ENCODE data around the gene TSPAN14. TPM values are rescaled to one million over a fixed set of nuclear protein-coding genes. Genes with fewer than 3 reads are reported as not detected.

The TSPAN14 gene
- total RNA-seq, 1 experiment from 2014 or later: 46.8 TPM

DNA sequence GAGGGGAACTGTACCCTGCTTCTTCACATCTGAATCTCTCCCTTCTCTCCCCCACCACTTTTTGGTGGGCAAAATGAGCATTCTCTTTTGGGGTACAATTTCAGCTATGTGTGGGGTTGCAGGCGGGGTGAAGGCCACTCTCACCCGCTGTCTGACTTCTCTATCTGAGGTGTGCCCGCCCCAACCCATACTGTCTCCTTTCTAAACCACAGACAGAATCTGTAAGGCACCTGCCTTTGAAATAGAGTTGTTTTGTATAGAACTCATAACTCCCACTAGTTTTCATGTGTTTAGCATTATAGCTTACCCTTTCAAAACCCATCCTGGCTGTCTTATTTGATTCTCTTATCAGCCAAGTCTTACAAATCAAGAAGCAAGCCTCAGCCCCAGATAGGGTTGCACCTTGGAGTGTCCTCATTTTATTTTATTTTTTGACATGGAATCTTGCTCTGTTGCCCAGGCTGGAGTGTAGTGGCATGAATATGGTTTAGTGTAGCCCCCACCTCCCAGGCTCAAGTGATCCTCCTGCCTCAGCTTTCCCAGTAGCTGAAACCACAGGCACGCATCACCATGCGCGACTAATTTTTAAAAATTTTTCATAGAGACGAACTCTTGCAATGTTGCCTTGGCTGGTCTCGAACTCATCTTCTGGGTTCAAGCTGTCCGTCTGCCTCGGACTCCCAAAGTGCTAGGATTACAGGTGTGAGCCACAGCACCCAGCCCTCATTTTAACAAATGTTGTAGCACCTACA is 11.9 kb downstream of the TSPAN14 start:
- no peak overlapping the region for H2BK12ac ChIP-seq (ENCODE audit: insufficient read length, low read depth, low read length)
- peak overlapping the region in 2 of 3 experiments; percentile 41 to 52; a peak in 4 of 7 replicates for H3K27ac Mint-ChIP-seq
- H4K91ac ChIP-seq (ENCODE audit: insufficient read length, low read depth, low read length): no peak overlapping the region
- no peak overlapping the region for H2AFZ ChIP-seq (ENCODE audit: low read length)
- TF ChIP-seq CTCF (conservative IDR thresholded peaks at IDR 0.05): no peak
- no peaks in the 10 kb centered on the region for H3K9me3 ChIP-seq (ENCODE audit: control insufficient read depth, low read depth, low read length)
- no peak overlapping the region for H3K18ac ChIP-seq (ENCODE audit: insufficient read length, low read depth, low read length)
- H4K5ac ChIP-seq (ENCODE audit: insufficient read length, low read depth, low read length): no peak overlapping the region
- H3K23ac ChIP-seq (ENCODE audit: insufficient read length, low read depth, low read length): no peak overlapping the region
- peak overlapping the region; percentile 20 to 64; a peak in 4 of 5 replicates for H3K4me3 Mint-ChIP-seq
- no peak overlapping the region for H2BK20ac ChIP-seq (ENCODE audit: low read depth, low read length, poor library complexity, severe bottlenecking)
- H4K8ac ChIP-seq (replicated peaks; ENCODE audit: insufficient read length, low read depth, low read length): no peak overlapping the region
- H4K20me1 ChIP-seq (ENCODE audit: control insufficient read depth, insufficient read depth, insufficient read length): peaks cover under 1% of the 10 kb centered on the region
- no peak overlapping the region for H3K14ac ChIP-seq (ENCODE audit: insufficient read depth, low read length)
- no peak overlapping the region for H2BK120ac ChIP-seq (ENCODE audit: low read depth, low read length, poor library complexity, severe bottlenecking)
- no CpG with 5 or more reads among the region's 10 CpGs for WGBS (ENCODE audit: extremely low coverage, insufficient read length, low lambda C conversion rate)
- H3K79me1 ChIP-seq (ENCODE audit: insufficient read depth, low read depth, low read length, poor library complexity, severe bottlenecking): no peaks in the 10 kb centered on the region
- H2BK15ac ChIP-seq (ENCODE audit: low read depth, low read length): no peak overlapping the region
- H3K9ac ChIP-seq (ENCODE audit: extremely low read depth, insufficient read length, low read length): no peak overlapping the region
- H3K9me3 Mint-ChIP-seq: no peaks in the 10 kb centered on the region
- no peak overlapping the region for H2BK5ac ChIP-seq (ENCODE audit: insufficient read length, low read length)
- H3K4me1 Mint-ChIP-seq: peaks cover 72 to 82% of the 10 kb centered on the region in 2 experiments
- DNase-seq: no peak
- H3K27ac ChIP-seq (ENCODE audit: insufficient read length, low read depth, low read length): no peak overlapping the region
- H2AK5ac ChIP-seq (ENCODE audit: insufficient read length, low read length): no peak overlapping the region
- peaks cover 32% of the 10 kb centered on the region for H3K4me1 ChIP-seq (ENCODE audit: insufficient read depth, low read length)
- no peak overlapping the region for H3K4me2 ChIP-seq (ENCODE audit: insufficient read depth, insufficient read length, low read length)
- H3K36me3 Mint-ChIP-seq (ENCODE audit: insufficient read depth in 1 of 3, low read depth in 3 of 3): peaks cover 3 to 13% (median 11%) of the 10 kb centered on the region in 3 experiments; a peak in 5 of 7 replicates
- no peak overlapping the region for H3K56ac ChIP-seq (ENCODE audit: insufficient read length, low read depth, low read length)
- H3K23me2 ChIP-seq (ENCODE audit: insufficient read length, low read depth, low read length, poor library complexity, severe bottlenecking): peaks cover 5% of the 10 kb centered on the region
- H3T11ph ChIP-seq (ENCODE audit: low read length): no peak overlapping the region
- H3K27me3 ChIP-seq (ENCODE audit: insufficient read depth, low read length): no peaks in the 10 kb centered on the region; the same call in 1 of the 2 replicates
- H3K79me2 ChIP-seq (ENCODE audit: insufficient read depth, low read length): peaks cover 16% of the 10 kb centered on the region; the same call in 1 of the 2 replicates
- H3K27me3 Mint-ChIP-seq (ENCODE audit: low read depth): peaks cover 49% of the 10 kb centered on the region
- no peak overlapping the region for H3K4ac ChIP-seq (ENCODE audit: low read depth, low read length)
